ENCODE results near the gene FAM50A.

Gene FAM50A

DNA sequence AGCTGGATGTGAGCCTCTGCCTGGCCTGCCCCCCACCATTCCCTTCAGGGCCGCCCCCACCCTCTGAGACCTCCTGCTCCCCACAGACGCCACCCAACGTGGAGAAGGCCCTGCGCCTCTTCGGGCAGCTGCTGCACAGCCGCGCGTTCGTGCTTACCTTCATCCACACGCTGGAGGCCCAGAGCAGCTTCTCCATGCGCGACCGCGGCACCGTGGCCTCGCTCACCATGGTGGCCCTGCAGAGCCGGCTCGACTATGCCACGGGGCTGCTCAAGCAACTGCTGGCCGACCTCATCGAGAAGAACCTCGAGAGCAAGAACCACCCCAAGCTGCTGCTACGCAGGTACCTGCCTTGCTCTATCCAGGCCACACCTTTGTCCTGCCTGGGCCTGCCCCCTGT lies 24.3 kb downstream of the FAM50A start:
- H3K4me3 ChIP-seq (ENCODE audit: low read depth, low read length) = no peak overlapping the region
- TF ChIP-seq CTCF (IDR thresholded peaks at IDR 0.05; ENCODE audit: low read depth, low read length) = no peak

GRCh38 chrX:154469114-154469513 lies 25.2 kb downstream of the FAM50A start:
- no peak for TF ChIP-seq CTCF (IDR thresholded peaks at IDR 0.05; ENCODE audit: low read depth, low read length)
- H3K4me3 ChIP-seq (ENCODE audit: low read depth, low read length) = no peak overlapping the region

- TF ChIP-seq CTCF (IDR thresholded peaks at IDR 0.05; ENCODE audit: low read depth, low read length) = no peak
- no peak overlapping the region for H3K4me3 ChIP-seq (ENCODE audit: low read depth, low read length)
These were observed 25.9 kb downstream of the FAM50A start for GRCh38 chrX:154469880-154470279.

DNA sequence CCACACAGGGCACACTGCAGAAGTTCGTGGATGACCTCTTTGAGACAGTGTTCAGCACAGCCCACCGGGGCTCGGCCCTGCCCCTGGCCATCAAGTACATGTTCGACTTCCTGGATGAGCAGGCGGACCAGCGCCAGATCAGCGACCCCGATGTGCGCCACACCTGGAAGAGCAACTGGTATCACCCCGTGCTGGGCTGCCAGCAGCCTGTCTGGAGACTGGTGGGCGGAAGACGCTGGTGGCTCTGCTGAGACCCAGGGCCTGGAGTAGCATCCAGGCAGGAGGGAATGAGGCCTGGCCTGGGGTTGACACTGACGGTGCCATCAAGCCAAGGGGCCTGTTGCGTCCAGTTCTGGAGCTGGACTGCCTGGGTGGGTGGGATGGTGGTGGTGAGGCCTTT lies 26.5 kb downstream of the FAM50A start:
- TF ChIP-seq CTCF (IDR thresholded peaks at IDR 0.05; ENCODE audit: low read depth, low read length) = no peak
- H3K4me3 ChIP-seq (ENCODE audit: low read depth, low read length) = no peak overlapping the region

GRCh38 chrX:154470914-154471568 lies 27.1 kb downstream of the FAM50A start:
- no peak overlapping the region for H3K4me3 ChIP-seq (ENCODE audit: low read depth, low read length)
- no peak for TF ChIP-seq CTCF (IDR thresholded peaks at IDR 0.05; ENCODE audit: low read depth, low read length)

GRCh38 chrX:154471839-154472684 lies 28.1 kb downstream of the FAM50A start:
- no peak for TF ChIP-seq CTCF (IDR thresholded peaks at IDR 0.05; ENCODE audit: low read depth, low read length)
- no peak overlapping the region for H3K4me3 ChIP-seq (ENCODE audit: low read depth, low read length)
